NCI-H128 (cell line): ENCODE data around the gene SHISA4.
"Not testable (repeated sequence)": the region's sequence is repeated elsewhere in the genome, so short reads cannot be mapped to it uniquely, and the experiment has no call there.

ENCODE experiments used
- DNase-seq: peaks from one replicate; lab custom pipeline; 2025; ENCODE audit not compliant: unreplicated experiment; lab: John Stamatoyannopoulos, UW

The SHISA4 gene

GRCh38 chr1:201896951-201897391, 8.3 kb downstream of the SHISA4 start:
- DNase-seq, result no peak

- DNase-seq, result no peak
Measured at GRCh38 chr1:201898240-201898894, 9.7 kb downstream of the SHISA4 start.

GRCh38 chr1:201898992-201899391, 10.3 kb downstream of the SHISA4 start:
- no peak for DNase-seq

GRCh38 chr1:201899683-201900429, 11.2 kb downstream of the SHISA4 start:
- no peak for DNase-seq

- DNase-seq, result no peak
Measured at GRCh38 chr1:201900476-201900875, 11.8 kb downstream of the SHISA4 start.

GRCh38 chr1:201901036-201901435, 12.3 kb downstream of the SHISA4 start:
- DNase-seq, result not testable (repeated sequence)

GRCh38 chr1:201902198-201902597, 13.5 kb downstream of the SHISA4 start:
- no peak for DNase-seq

- no peak for DNase-seq
Measured at GRCh38 chr1:201903135-201903534, 14.4 kb downstream of the SHISA4 start.

GRCh38 chr1:201904579-201904978, 15.9 kb downstream of the SHISA4 start:
- no peak for DNase-seq

- no peak for DNase-seq
Measured at GRCh38 chr1:201905234-201905890, 16.7 kb downstream of the SHISA4 start.

GRCh38 chr1:201906336-201906735, 17.6 kb downstream of the SHISA4 start:
- DNase-seq, result no peak

- DNase-seq, result no peak
Measured at GRCh38 chr1:201907621-201908020, 18.9 kb downstream of the SHISA4 start.

GRCh38 chr1:201911826-201912571, 23.3 kb downstream of the SHISA4 start:
- no peak for DNase-seq

GRCh38 chr1:201912832-201913231, 24.1 kb downstream of the SHISA4 start:
- DNase-seq, result no peak

- no peak for DNase-seq
Measured at GRCh38 chr1:201914456-201915235, 25.9 kb downstream of the SHISA4 start.

- no peak for DNase-seq
Measured at GRCh38 chr1:201916649-201917249, 28.1 kb downstream of the SHISA4 start.

- DNase-seq, result no peak
Measured at GRCh38 chr1:201917362-201918033, 28.8 kb downstream of the SHISA4 start.

- DNase-seq, result no peak
Measured at GRCh38 chr1:201918343-201918742, 29.6 kb downstream of the SHISA4 start.

- no peak for DNase-seq
Measured at GRCh38 chr1:201921952-201922558, 33.4 kb downstream of the SHISA4 start.
